DMS153 (cell line): Measurements from ENCODE around the gene SWI5.
"Not testable (repeated sequence)": the region's sequence is repeated elsewhere in the genome, so short reads cannot be mapped to it uniquely, and the experiment has no call there.

Source experiments
- DNase-seq: peaks from one replicate; lab custom pipeline; 2025; lab: John Stamatoyannopoulos, UW

Gene SWI5

DNA sequence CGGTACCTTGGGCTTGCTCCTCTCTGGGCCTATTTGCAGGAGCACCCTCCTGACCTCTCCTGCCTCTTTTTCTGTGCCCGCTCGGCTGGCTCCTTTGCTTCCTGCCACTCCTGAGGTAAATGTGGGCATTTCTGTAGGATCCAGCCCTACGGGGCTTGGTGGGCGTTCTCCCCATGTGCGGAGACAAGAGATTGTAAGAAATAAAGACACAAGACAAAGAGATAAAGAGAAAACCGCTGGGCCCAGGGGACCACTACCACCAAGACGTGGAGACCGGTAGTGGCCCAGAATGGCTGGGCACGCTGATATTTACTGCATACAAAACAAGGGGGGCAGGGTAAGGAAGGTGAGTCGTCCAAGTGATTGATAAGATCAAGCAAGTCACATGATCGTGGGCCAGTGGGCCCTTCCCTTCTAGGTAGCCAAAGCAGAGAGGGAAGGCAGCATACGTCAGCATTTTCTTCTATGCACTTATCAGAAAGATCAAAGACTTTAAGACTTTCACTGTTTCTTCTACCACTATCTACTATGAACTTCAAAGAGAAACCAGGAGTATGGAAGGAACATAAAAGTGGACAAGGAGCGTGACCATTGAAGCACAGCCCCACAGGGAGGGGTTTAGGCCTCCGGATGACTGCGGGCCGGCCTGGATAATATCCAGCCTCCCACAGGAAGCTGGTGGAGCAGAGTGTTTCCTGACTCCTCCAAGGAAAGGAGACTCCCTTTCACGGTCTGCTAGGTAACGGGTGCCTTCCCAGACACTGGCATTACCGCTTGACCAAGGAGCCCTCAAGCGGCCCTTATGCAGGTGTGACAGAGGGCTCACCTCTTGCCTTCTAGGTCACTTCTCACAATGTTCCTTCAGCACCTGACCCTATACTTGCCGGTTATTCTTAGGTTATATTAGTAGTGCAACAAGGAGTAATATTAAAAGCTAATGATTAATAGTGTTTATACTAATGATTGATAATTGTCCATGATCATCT, 3.3 kb downstream of the SWI5 start:
- not testable (repeated sequence) for DNase-seq

GRCh38 chr9:128280084-128280622, 4.1 kb downstream of the SWI5 start:
- DNase-seq, result no peak

- DNase-seq, result no peak
Measured at GRCh38 chr9:128282500-128282899, 6.4 kb downstream of the SWI5 start.

DNA sequence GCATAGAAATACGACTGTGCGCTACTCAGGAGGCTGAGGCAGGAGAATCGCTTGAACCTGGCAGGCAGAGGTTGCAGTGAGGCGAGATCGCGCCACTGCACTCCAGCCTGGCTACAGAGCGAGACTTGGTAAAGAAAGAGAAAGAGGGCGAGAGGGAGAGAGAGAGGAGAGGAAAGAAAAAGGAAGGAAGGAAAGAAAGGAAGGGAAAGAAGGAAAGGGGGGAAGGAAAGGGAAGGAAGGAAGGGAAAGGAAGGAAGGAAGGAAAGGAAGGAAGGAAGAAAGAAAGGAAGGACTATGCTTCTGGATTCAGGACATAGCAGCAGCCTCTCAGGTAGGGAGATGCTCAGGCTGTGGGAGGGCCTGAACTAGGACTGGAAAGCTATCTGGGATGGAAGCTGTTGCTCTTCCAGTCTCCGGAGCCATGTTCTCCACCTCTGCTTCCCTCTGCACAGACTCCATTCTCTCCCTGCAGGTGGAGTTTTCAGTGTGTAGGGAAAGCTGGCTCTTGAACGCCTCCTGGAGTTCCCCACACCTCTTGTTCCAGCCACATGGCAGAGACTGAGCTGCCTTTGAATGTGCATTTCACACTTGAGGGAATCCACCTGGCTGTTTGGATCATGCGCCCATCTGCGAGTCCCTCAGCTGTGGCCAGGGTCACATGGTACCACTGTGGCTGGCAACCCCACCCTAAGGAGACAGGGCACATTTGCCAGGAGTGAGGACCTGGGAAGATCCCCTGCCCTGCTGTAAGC, 9.1 kb downstream of the SWI5 start:
- DNase-seq, result no peak

DNA sequence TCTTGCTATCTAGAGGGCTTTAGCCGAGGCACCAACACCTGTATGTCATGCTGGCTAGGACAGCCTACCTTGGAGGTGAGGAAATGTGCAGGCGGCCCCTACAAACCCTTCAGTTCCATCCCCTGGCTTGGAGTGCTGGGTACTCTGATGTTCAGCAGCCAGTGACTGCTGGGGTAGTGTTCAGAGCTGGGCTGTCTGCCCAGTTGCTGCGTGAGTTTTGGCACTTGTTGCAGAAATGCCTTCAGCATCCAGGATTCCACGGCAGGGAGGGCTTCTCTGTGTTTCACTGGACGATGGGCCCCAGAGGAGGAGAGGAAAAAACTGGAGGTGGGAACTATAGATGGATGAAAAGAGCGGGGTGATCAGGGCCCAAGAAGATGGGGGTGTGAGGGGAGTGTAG, 10.4 kb downstream of the SWI5 start:
- DNase-seq, result no peak

DNA sequence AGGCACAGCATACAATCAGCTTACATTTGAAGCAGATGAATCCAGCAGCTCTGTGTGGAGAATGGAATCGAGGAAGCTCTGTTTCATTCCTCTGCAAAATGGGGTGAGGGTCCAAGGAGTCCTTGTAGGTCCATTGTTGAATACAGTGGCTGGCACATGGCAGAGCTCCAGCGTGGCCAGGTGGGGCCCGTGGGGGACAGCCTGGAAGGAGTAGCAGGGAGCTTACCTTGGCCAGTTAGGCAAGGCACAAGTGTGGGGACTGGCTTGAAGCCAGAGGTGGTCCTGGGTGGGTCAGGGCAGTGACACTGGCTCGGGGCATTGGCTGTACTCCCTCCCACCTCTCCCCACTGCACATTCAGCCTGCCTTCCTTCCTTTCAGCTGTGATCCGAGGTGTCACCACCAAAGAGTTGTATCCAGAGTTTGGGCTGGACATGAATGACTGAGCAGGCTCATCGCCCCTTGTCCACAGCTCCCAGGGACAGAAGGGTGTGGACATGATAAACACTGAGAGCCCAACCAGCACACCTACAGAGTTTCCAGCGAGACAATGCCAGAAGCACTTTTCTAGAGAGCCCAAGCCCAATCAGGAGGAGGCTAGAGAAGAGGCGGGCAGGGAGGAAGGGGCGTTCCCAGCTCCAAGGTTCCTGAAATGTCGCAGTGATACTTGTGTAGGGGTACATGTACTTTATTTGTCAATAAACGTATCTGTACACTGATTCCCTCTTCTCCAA, 12.4 kb downstream of the SWI5 start:
- DNase-seq, result no peak

GRCh38 chr9:128292009-128292408, 15.9 kb downstream of the SWI5 start:
- DNase-seq, result no peak

GRCh38 chr9:128293091-128293490, 17.0 kb downstream of the SWI5 start:
- DNase-seq, result no peak

DNA sequence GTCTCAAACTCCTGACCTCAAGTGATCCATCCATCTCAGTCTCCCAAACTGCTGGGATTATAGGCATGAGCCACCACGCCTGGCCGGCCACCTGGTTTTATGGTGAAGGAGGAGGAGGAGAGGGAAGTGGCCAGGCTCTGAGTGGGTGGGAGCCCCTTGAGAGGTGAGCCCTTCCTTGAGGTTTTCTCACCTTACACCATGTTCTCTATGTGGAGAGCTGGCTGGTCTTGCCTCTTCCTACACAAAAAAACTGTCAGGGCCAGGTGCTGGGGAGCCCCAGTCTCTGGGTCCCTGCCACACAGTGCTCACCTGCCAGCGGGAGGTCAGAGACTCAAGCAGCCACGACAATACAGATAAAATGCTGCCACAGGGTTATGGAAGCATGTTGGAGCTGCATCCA, 18.1 kb downstream of the SWI5 start:
- DNase-seq, result no peak

GRCh38 chr9:128296340-128297220, 20.5 kb downstream of the SWI5 start:
- DNase-seq, result no peak

GRCh38 chr9:128297221-128297773, 21.2 kb downstream of the SWI5 start:
- no peak for DNase-seq

GRCh38 chr9:128298535-128299482, 22.7 kb downstream of the SWI5 start:
- DNase-seq, result no peak

GRCh38 chr9:128304136-128304970, 28.3 kb downstream of the SWI5 start:
- DNase-seq, result no peak

DNA sequence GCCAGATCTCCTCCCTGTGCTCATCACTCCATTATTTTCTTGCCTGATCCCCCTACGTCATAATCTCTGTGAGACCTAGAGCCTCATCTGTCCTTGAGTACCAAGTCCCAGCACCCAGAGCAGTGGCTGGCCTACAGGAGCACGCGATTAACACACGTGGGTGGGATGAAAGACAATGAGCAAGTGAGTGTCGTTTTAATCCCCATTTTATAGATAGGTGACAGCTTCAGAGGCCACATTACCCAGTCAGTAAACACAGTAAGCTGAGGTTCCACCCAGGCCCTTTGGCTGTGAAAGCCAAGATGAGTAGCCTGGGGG, 28.9 kb downstream of the SWI5 start:
- DNase-seq, result no peak

DNA sequence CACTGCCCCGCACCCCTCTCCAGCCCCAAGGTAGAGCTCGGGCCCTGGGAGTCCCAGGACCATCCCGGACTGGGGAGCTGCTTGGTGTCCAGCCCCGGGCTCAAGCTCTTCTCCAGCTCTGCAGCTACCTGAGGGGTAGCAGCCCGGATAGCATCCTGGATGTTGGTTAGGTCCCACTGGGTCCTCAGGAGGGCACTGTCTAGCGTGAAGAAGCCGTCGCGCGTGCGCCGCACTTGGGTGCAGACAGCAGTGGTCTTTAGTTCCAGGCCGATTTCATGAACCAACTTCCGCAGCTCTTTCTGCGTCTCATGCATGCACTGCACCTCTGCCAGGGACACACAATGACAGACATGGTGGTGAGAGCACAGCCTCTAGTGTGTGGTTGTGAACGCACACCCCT, 33.5 kb downstream of the SWI5 start:
- no peak for DNase-seq

DNA sequence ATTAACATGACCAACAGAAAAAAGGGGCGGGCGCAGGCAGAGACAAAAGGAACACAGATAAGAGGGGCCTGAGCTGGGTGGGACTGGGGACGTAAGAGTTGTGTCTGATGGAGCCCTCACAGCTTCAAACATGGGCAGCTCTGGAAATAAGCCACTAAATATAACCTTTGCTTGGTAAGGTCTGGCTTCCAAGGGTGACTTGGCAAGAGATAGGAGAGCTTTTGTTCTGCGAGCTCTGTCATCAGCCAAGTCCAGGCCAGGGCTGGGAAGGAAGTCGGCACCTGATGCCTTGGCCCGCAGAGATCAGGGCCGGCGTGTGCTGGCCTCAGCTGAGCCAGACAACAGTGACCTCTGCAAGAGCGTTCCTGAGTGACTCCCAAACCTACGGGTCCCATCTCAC, 34.4 kb downstream of the SWI5 start:
- DNase-seq, result no peak

DNA sequence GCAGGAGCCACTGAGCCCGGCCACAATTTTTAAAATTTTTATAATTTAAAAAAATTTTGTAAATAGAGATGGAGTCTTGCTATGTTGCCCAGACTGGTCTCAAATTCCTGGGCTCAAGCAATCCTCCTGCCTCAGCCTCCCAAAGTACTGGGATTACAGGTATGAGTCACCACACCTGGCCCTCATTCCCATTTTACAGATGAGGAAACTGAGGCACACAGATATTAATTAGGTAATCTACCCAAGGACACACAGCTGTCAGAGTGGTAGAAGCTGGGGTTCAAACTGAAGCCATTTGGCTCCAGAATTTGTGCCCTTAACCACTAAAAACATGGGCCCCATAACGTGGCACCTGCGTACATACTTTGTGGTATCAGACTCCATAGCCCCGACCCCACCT, 38.6 kb downstream of the SWI5 start:
- no peak for DNase-seq

DNA sequence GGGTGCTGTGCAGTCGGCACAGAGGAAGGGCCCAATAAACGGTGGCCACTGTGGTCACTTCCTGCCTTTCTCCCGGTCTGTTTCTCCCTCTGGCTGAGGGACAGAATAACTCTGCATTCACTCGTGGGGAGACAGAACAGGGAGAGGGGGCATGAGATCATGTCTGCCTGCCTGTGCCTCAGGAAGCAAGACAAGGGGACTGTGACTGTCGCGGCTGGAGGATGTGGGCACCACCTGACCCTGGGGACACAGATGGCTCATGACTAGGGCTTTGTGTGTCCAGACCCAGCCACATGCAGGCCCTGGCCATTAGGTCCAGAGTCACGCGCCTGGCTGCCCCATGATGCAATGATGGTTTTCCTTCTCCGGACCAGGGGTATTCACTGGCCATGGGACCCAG, 40.3 kb downstream of the SWI5 start:
- no peak for DNase-seq

DNA sequence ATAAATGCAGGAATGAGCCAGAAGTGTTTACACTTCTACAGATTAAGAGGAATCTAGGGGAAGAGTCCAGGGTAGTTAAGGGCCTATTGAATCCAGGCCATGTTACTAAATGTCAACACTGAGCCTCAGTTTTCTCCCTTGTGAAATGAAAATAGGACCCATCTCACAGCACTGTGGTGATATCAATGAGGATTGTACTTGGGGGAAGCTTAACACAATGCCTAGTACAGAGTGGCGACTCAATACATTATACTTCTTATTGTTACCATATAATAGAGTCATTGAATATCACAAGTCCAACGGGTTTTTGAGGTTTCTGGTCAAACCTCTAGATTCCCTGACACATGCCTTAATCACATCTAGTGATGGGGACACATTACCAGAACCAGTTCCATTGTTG, 41.6 kb downstream of the SWI5 start:
- DNase-seq, result no peak
